ENCODE results near the gene MRPL48. TPM values are rescaled to one million over a fixed set of nuclear protein-coding genes. Genes with fewer than 3 reads are reported as not detected.

MRPL48 gene
- total and polyA plus RNA-seq, 4 donors = 12.6 to 34.1 (median 20.0) TPM

- H3K9ac ChIP-seq (ENCODE audit: low read depth in 1 of 2, low read length in 2 of 2) = no peak overlapping the region
- no peaks in the 10 kb centered on the region for H3K36me3 ChIP-seq (ENCODE audit: control insufficient read depth in 4 of 4, insufficient read depth in 3 of 4, low read depth in 1 of 4, low read length in 3 of 4)
- peak overlapping the region in 2 of 3 donors; percentile 31 to 32 for H3K4me3 ChIP-seq (ENCODE audit: low read depth in 1 of 3, low read length in 3 of 3)
- H3K27ac ChIP-seq (ENCODE audit: low read depth in 1 of 2, low read length in 2 of 2) = peak overlapping the region; percentile 80 to 83
- no peak for DNase-seq (ENCODE audit: low spot score)
- H3K4me1 ChIP-seq (ENCODE audit: control insufficient read depth in 4 of 4, insufficient read depth in 4 of 4, low read length in 3 of 4) = peaks cover 6 to 26% (median 11%) of the 10 kb centered on the region in 4 donors
- WGBS = 48% methylated on average over 16 of the region's 16 CpGs
- no peaks in the 10 kb centered on the region for H3K27me3 ChIP-seq (ENCODE audit: control insufficient read depth in 4 of 4, insufficient read depth in 4 of 4, low read length in 3 of 4)
- H3K9me3 ChIP-seq (ENCODE audit: control insufficient read depth in 4 of 4, low read length in 3 of 4) = no peaks in the 10 kb centered on the region
- TF ChIP-seq ZBTB33 (IDR thresholded peaks at IDR 0.05) = no peak
- TF ChIP-seq YY1 (IDR thresholded peaks at IDR 0.05) = peak; percentile 100
These were observed 26.2 kb upstream of the MRPL48 start for GRCh38 chr11:73761403-73761945.

- Histone ChIP-seq H3K27me3 (ENCODE audit: control insufficient read depth in 4 of 4, insufficient read depth in 4 of 4, low read length in 3 of 4) (no peaks in the 10 kb centered on the region), H3K4me3 (ENCODE audit: low read depth in 1 of 3, low read length in 3 of 3) (no peak overlapping the region), H3K9ac (ENCODE audit: low read depth in 1 of 2, low read length in 2 of 2) (no peak overlapping the region), H3K4me1 (ENCODE audit: control insufficient read depth in 4 of 4, insufficient read depth in 4 of 4, low read length in 3 of 4) (peaks cover 0 to 23% (median 9%) of the 10 kb centered on the region in 4 donors), H3K27ac (ENCODE audit: low read depth in 1 of 2, low read length in 2 of 2) (no peak overlapping the region), H3K9me3 (ENCODE audit: control insufficient read depth in 4 of 4, low read length in 3 of 4) (no peaks in the 10 kb centered on the region), H3K36me3 (ENCODE audit: control insufficient read depth in 4 of 4, insufficient read depth in 3 of 4, low read depth in 1 of 4, low read length in 3 of 4) (no peaks in the 10 kb centered on the region)
- DNase-seq (ENCODE audit: low spot score) = no peak
- TF ChIP-seq RAD21 (IDR thresholded peaks at IDR 0.05) (no peak), REST (IDR thresholded peaks at IDR 0.05) (no peak), ATF3 (IDR thresholded peaks at IDR 0.05) (no peak), FOXA2 (IDR thresholded peaks at IDR 0.05) (no peak)
These were observed 24.9 kb upstream of the MRPL48 start for GRCh38 chr11:73762732-73763131.

GRCh38 chr11:73766763-73767162 lies 20.9 kb upstream of the MRPL48 start:
- DNase-seq (ENCODE audit: low spot score) = no peak
- Histone ChIP-seq H3K27me3 (ENCODE audit: control insufficient read depth in 4 of 4, insufficient read depth in 4 of 4, low read length in 3 of 4) (no peaks in the 10 kb centered on the region), H3K27ac (ENCODE audit: low read depth in 1 of 2, low read length in 2 of 2) (no peak overlapping the region), H3K9me3 (ENCODE audit: control insufficient read depth in 4 of 4, low read length in 3 of 4) (no peaks in the 10 kb centered on the region), H3K9ac (ENCODE audit: low read depth in 1 of 2, low read length in 2 of 2) (no peak overlapping the region), H3K4me1 (ENCODE audit: control insufficient read depth in 4 of 4, insufficient read depth in 4 of 4, low read length in 3 of 4) (no peaks in the 10 kb centered on the region), H3K36me3 (ENCODE audit: control insufficient read depth in 4 of 4, insufficient read depth in 3 of 4, low read depth in 1 of 4, low read length in 3 of 4) (no peaks in the 10 kb centered on the region), H3K4me3 (ENCODE audit: low read depth in 1 of 3, low read length in 3 of 3) (no peak overlapping the region)
- TF ChIP-seq ZBTB33 (IDR thresholded peaks at IDR 0.05) (no peak), CTCF (IDR thresholded peaks at IDR 0.05; ENCODE audit: low read depth, low read length, missing input control) (no peak), MAX (IDR thresholded peaks at IDR 0.05) (no peak), REST (IDR thresholded peaks at IDR 0.05) (no peak)
- WGBS = 83% methylated on average over 1 of the region's 1 CpG
